Heart right ventricle (tissue), 16 donors: ENCODE data around the gene DEF6. TPM values are rescaled to one million over a fixed set of nuclear protein-coding genes. Genes with fewer than 3 reads are reported as not detected.
A peak's percentile ranks its signal among the peaks of the same experiment; 100 is the strongest.

Experiments used
- ATAC-seq, 8 donors: fragments of 200-7000 bp; cut with Tn5 transposase; one replicate each; pipeline ENCODE4 v1.9.1; 2020; ENCODE audit warnings: mild to moderate bottlenecking in 8 of 8, moderate library complexity in 8 of 8, moderate number of reproducible peaks in 1 of 8
- DNase-seq, 2 donors: peaks; one replicate each; pipeline ENCODE4 v3.0.0-alpha.2; 2020
- H3K27ac ChIP-seq, 10 donors: fragments of 200-600 bp; sonication (generic) in 2 of 10; one replicate each; pipeline versions ENCODE4 v1.5.0 to v1.8.0; 2020 to 2022; ENCODE audit warnings: mild to moderate bottlenecking in 3 of 10
- H3K27me3 ChIP-seq, 7 donors: fragments of 200-600 bp; one replicate each; pipeline ENCODE4 v1.8.0; 2021 to 2022; ENCODE audit warnings: mild to moderate bottlenecking in 2 of 7
- H3K36me3 ChIP-seq, 9 donors: fragments of 200-600 bp; sonication (generic) in 1 of 9; one replicate each; pipeline versions ENCODE4 v1.5.0 to v1.8.0; 2020 to 2022; ENCODE audit warnings: mild to moderate bottlenecking in 2 of 9
- H3K4me1 ChIP-seq, 9 donors: fragments of 200-600 bp; sonication (generic) in 1 of 9; one replicate each; pipeline versions ENCODE4 v1.5.0 to v1.8.0; 2020 to 2022; ENCODE audit warnings: mild to moderate bottlenecking in 4 of 9
- H3K4me3 ChIP-seq, 10 donors: fragments of 200-600 bp; sonication (generic) in 2 of 10; one replicate each; pipeline versions ENCODE4 v1.5.0 to v1.8.0; 2020 to 2022; ENCODE audit warnings: mild to moderate bottlenecking in 7 of 10, moderate library complexity in 2 of 10
- H3K9me3 ChIP-seq, 11 donors: fragments of 200-600 bp in 10 of 11; sonication (generic) in 2 of 11; one replicate each; pipeline versions ENCODE4 v1.5.0 to v1.8.0; 2013 to 2022; ENCODE audit warnings: mild to moderate bottlenecking in 2 of 11, control low read depth in 1 of 11, moderate library complexity in 1 of 11
- CTCF ChIP-seq, 9 donors: fragments of 200-600 bp; sonication (generic) in 2 of 9; IDR thresholded peaks; one replicate each; pipeline versions ENCODE4 v1.5.0 to v1.8.0; 2021 to 2022; ENCODE audit warnings: antibody characterized with exemption in 9 of 9, mild to moderate bottlenecking in 5 of 9, moderate library complexity in 1 of 9
- WGBS, 2 donors: extraction: QIAGEN DNeasy Blood & Tissue Kit; methylation state at CpG; one replicate each; pipeline ENCODE4 v1.1.7; 2013; ENCODE audit warnings: inconsistent platforms in 1 of 2; 5-methylcytosine and 5-hydroxymethylcytosine counted together
- intact Hi-C, 10 donors: fragments of 100-400 bp; cut with DNase I; formaldehyde crosslinking; loops; one replicate each; pipeline versions ENCODE4 v1.11.1 to v1.14.2; 2022
- polyA plus RNA-seq, 2 donors: library from polyadenylated mRNA; stranded (reverse); fragments of 200-250 nt; gene quantifications; one replicate each; pipeline ENCODE4 v1.2.3, GENCODE V29; 2013
- total RNA-seq, 10 donors: library from RNA; stranded (reverse); fragmentation: NEBNext Ultra II Directional in 3 of 10; extraction: Animal tissue kit (Norgen Biotek cat#: 25700) in 3 of 10; gene quantifications; one replicate each; pipeline versions ENCODE4 v1.2.1 to v1.2.4, GENCODE V29; 2021 to 2023
- donor health status: Arrhythmogenic right ventricular cardiomyopathy.
- donor health status: ischemic (EF 13 %, LVEDD 7.1; RV severe dilation, severe dysfunction).
- donor health status: healthy with polysubstance abuse.
- donor health status: DM: no; HTN: yes; CAD: no.
- donor health status: DM: no; HTN: no; CAD: no.
- donor health status: ischemic (EF 25% LVEDD 6.9; RV normal size, moderate dysfunction).
- donor health status: ischemic (EF 25% LVEDD 5.7; RV mildly dilated, moderate dysfunction).
- donor health status: healthy.
- donor health status: DM: yes; HTN: yes; CAD: no.
- donor health status: Ischemic cardiomyopathy.
- donor health status: ischemic (EF 35%, LVEDD 5.7; RV mildly dilated, moderate dysfunction).
- donor health status: nonischemic (EF 11% LVEDD 7.7; RV severe dilation, severe dysfunction).
- donor health status: DM: yes; HTN: yes; CAD: no.
- donor health status: PGD.
- donor health status: ischemic (EF 29% LVEDD 5.4; RV normal size, mild dysfunction).
- donor health status: nonischemic (EF 23%, LVEDD 6.1; RV moderate dilation, normal function).

The DEF6 gene
- total and polyA plus RNA-seq, 12 donors = 0.62 to 8.8 (median 0.99) TPM

- intact Hi-C loops = loop anchor here in 4 of 10 donors (5.0 kb wide), 3 partner anchors 43 to 153 kb away; partner anchors contain the start of genes FANCE (in 3 of the 4) and PPARD (in 1 of the 4)
Measured at GRCh38 chr6:35299674-35300073, 2.1 kb downstream of the DEF6 start.

GRCh38 chr6:35300848-35301247 is 3.2 kb downstream of the DEF6 start:
- intact Hi-C loops = no loop called here
- no peak for DNase-seq
- Histone ChIP-seq H3K4me3 (peak overlapping the region in 1 of 10 donors; percentile 68), H3K4me1 (peaks cover 4 to 85% (median 23%) of the 10 kb centered on the region in 9 donors), H3K9me3 (no peaks in the 10 kb centered on the region), H3K36me3 (peaks cover 0 to 24% (median 0%) of the 10 kb centered on the region in 9 donors), H3K27me3 (no peaks in the 10 kb centered on the region), H3K27ac (peak overlapping the region in 2 of 10 donors; percentile 44 to 92)
- no peak for TF ChIP-seq CTCF (IDR thresholded peaks at IDR 0.05)
- no peak for ATAC-seq

More at GRCh38 chr6:35299674-35300073, 2.1 kb downstream of the DEF6 start:
- Histone ChIP-seq H3K27ac (peak overlapping the region in 5 of 10 donors; percentile 8 to 92 (median 37)), H3K36me3 (peaks cover 0 to 24% (median 9%) of the 10 kb centered on the region in 9 donors), H3K4me3 (peak overlapping the region in 1 of 10 donors; percentile 68), H3K27me3 (no peaks in the 10 kb centered on the region), H3K4me1 (peaks cover 4 to 78% (median 28%) of the 10 kb centered on the region in 9 donors), H3K9me3 (no peaks in the 10 kb centered on the region)
- DNase-seq = peak in 1 of 2 donors; percentile 48
- no peak for ATAC-seq
- WGBS, 2 donors = 85 to 90% methylated on average over 4 of the region's 4 CpGs
- no peak for TF ChIP-seq CTCF (IDR thresholded peaks at IDR 0.05)

GRCh38 chr6:35302604-35303241 is 5.1 kb downstream of the DEF6 start:
- peaks cover 0 to 27% (median 0%) of the 10 kb centered on the region in 9 donors for H3K36me3 ChIP-seq
- DNase-seq = peak; percentile 36 to 46
- H3K27ac ChIP-seq = peak overlapping the region in 4 of 10 donors; percentile 15 to 92 (median 35)
- peak overlapping the region in 1 of 10 donors; percentile 42 for H3K4me3 ChIP-seq
- intact Hi-C loops = no loop called here
- H3K9me3 ChIP-seq = no peaks in the 10 kb centered on the region
- peak; percentile 46 to 79 (median 66) for ATAC-seq
- H3K4me1 ChIP-seq = peaks cover 0 to 72% (median 10%) of the 10 kb centered on the region in 9 donors
- no peaks in the 10 kb centered on the region for H3K27me3 ChIP-seq
- WGBS, 2 donors = 42 to 47% methylated on average over 6 of the region's 6 CpGs
- no peak for TF ChIP-seq CTCF (IDR thresholded peaks at IDR 0.05)

- Histone ChIP-seq H3K9me3 (no peaks in the 10 kb centered on the region), H3K27me3 (no peaks in the 10 kb centered on the region), H3K36me3 (peaks cover 0 to 27% (median 0%) of the 10 kb centered on the region in 9 donors), H3K27ac (no peak overlapping the region), H3K4me3 (no peak overlapping the region), H3K4me1 (peaks cover 0 to 56% (median 4%) of the 10 kb centered on the region in 9 donors)
- TF ChIP-seq CTCF (IDR thresholded peaks at IDR 0.05) = no peak
- no peak for ATAC-seq
- WGBS, 2 donors = 75 to 97% methylated on average over 1 of the region's 1 CpG
- no peak for DNase-seq
- intact Hi-C loops = no loop called here
Measured at GRCh38 chr6:35304299-35304698, 6.7 kb downstream of the DEF6 start.
